H1 (cell line): ENCODE results near the gene GRAMD4. TPM values are rescaled to one million over a fixed set of nuclear protein-coding genes. Genes with fewer than 3 reads are reported as not detected.

Experiments used
- BRCA1 ChIP-seq: IDR thresholded peaks from 2 replicates; pipeline ENCODE4 v1.6.1; 2012; ENCODE audit warnings: low read depth, low read length, improper control_type of control experiment
- CHD1 ChIP-seq: IDR thresholded peaks from 2 replicates; pipeline ENCODE4 v1.6.1; 2012; ENCODE audit warnings: low read depth, low read length, improper control_type of control experiment
- CHD7 ChIP-seq: fragments of 300-600 bp; sonication (generic); IDR thresholded peaks from 2 replicates; pipeline ENCODE4 v1.7.1; 2012; ENCODE audit warnings: low read length, moderate library complexity, mild to moderate bottlenecking, inconsistent platforms; ENCODE audit not compliant: insufficient replicate concordance
- E2F6 ChIP-seq: IDR thresholded peaks from 2 replicates; pipeline ENCODE4 v1.6.1; 2012; ENCODE audit warnings: inconsistent platforms
- EGR1 ChIP-seq: IDR thresholded peaks from 2 replicates; pipeline ENCODE4 v1.6.1; 2011; ENCODE audit warnings: low read depth, low read length, borderline replicate concordance
- FOSL1 ChIP-seq: IDR thresholded peaks from 2 replicates; pipeline ENCODE4 v1.6.1; 2011; ENCODE audit warnings: mild to moderate bottlenecking, low read depth, low read length, moderate library complexity; ENCODE audit not compliant: insufficient read depth
- KDM5A ChIP-seq: fragments of 200-600 bp; IDR thresholded peaks from 2 replicates; pipeline ENCODE4 v1.7.1; 2012; ENCODE audit warnings: mild to moderate bottlenecking, low read length, inconsistent platforms, mixed read lengths
- RNF2 ChIP-seq: fragments of 200-900, 300-1000 bp; sonication (generic); IDR thresholded peaks from 2 replicates; pipeline ENCODE4 v1.7.1; 2016; ENCODE audit warnings: borderline replicate concordance, low read depth, mild to moderate bottlenecking, antibody characterized with exemption, low read length; ENCODE audit not compliant: poor library complexity, severe bottlenecking; ENCODE audit errors: missing control alignments
- RXRA ChIP-seq: IDR thresholded peaks from 2 replicates; pipeline ENCODE4 v1.6.1; 2011; ENCODE audit warnings: low read depth, mild to moderate bottlenecking, low read length, moderate library complexity; ENCODE audit not compliant: insufficient read depth
- YY1 ChIP-seq: IDR thresholded peaks from 2 replicates; pipeline ENCODE4 v1.6.1; 2011; ENCODE audit warnings: low read depth, mild to moderate bottlenecking, low read length
- polyA plus RNA-seq, 7 experiments: library from polyadenylated mRNA; depleted of rRNA in 3 of 7; stranded (reverse) in 5 of 7; unstranded in 2 of 7; fragments of >200 nt in 5 of 7; fragments of 200-250 nt in 2 of 7; gene quantifications; 1 replicate in 5 of 7; 2 replicates in 1 of 7; 4 replicates in 1 of 7; pipeline versions ENCODE4 v1.2.1 to v1.2.3, GENCODE V29; 2011 to 2013; ENCODE audit warnings: missing spikeins in 2 of 7, mixed read lengths in 2 of 7
- total RNA-seq: library from RNA; stranded (reverse); fragmentation: NEBNext Ultra II Directional; extraction: Animal tissue kit (Norgen Biotek cat#: 25700); gene quantifications from 2 replicates; pipeline ENCODE4 v1.2.1, GENCODE V29; 2021

Gene GRAMD4
- total and polyA plus RNA-seq, 2 of the 8 experiments (the other 6 are each of a cell fraction or from before 2014, with no cell fraction given): 7.9 to 25.6 TPM

- no peak for TF ChIP-seq CHD7
- TF ChIP-seq RNF2: no peak
- TF ChIP-seq FOSL1: no peak
- no peak for TF ChIP-seq YY1
- no peak for TF ChIP-seq EGR1
- TF ChIP-seq KDM5A: no peak
- TF ChIP-seq BRCA1: no peak
- no peak for TF ChIP-seq E2F6
- no peak for TF ChIP-seq RXRA
- TF ChIP-seq CHD1: no peak
Measured at GRCh38 chr22:46677323-46678002, 57.3 kb downstream of the GRAMD4 start (continued).
